HepG2 (cell line): ENCODE results near the gene MVB12A. TPM values are rescaled to one million over a fixed set of nuclear protein-coding genes. Genes with fewer than 3 reads are reported as not detected.
A peak's percentile ranks its signal among the peaks of the same experiment; 100 is the strongest.

ENCODE experiments used
- BRD4 ChIP-seq: sonication (generic); formaldehyde crosslinking; IDR thresholded peaks from 2 replicates; pipeline ENCODE4 v1.4.0; 2020; ENCODE audit warnings: missing genetic modification reagents
- HES4 ChIP-seq: sonication (generic); formaldehyde crosslinking; IDR thresholded peaks from 2 replicates; pipeline ENCODE4 v1.9.0; 2021; ENCODE audit warnings: mild to moderate bottlenecking, missing genetic modification reagents, borderline replicate concordance
- HNRNPK ChIP-seq: fragments of 200-400 bp; formaldehyde crosslinking; IDR thresholded peaks from 2 replicates; pipeline ENCODE4 v1.6.1; 2018; ENCODE audit warnings: low read length, low read depth, moderate library complexity, mild to moderate bottlenecking; ENCODE audit not compliant: poor library complexity, severe bottlenecking
- KMT2A ChIP-seq: sonication (generic); formaldehyde crosslinking; IDR thresholded peaks from 2 replicates; pipeline ENCODE4 v1.4.0; 2020; ENCODE audit warnings: missing genetic modification reagents
- MBD4 ChIP-seq: IDR thresholded peaks from 2 replicates; pipeline ENCODE4 v1.6.1; 2012; ENCODE audit warnings: low read length, inconsistent platforms, borderline replicate concordance
- MIER3 ChIP-seq: IDR thresholded peaks from 2 replicates; pipeline ENCODE4 v1.6.1; 2016; ENCODE audit warnings: missing compliant biosample characterization, borderline replicate concordance
- MTF2 ChIP-seq: sonication (generic); formaldehyde crosslinking; IDR thresholded peaks from 2 replicates; pipeline ENCODE4 v1.5.0; 2020; ENCODE audit warnings: missing genetic modification reagents, borderline replicate concordance
- NFATC3 ChIP-seq: sonication (generic); formaldehyde crosslinking; IDR thresholded peaks from 2 replicates; pipeline ENCODE4 v1.5.1; 2020; ENCODE audit warnings: mild to moderate bottlenecking, missing genetic modification reagents
- NFYB ChIP-seq: sonication (generic); formaldehyde crosslinking; IDR thresholded peaks from 2 replicates; pipeline ENCODE4 v1.4.0; 2020; ENCODE audit warnings: missing genetic modification reagents
- NFYC ChIP-seq: IDR thresholded peaks from 2 replicates; pipeline ENCODE4 v1.6.1; 2016; ENCODE audit warnings: missing genetic modification reagents, missing compliant biosample characterization
- PHF20 ChIP-seq: sonication (generic); formaldehyde crosslinking; IDR thresholded peaks from 2 replicates; pipeline ENCODE4 v1.5.0; 2020; ENCODE audit warnings: mild to moderate bottlenecking, missing genetic modification reagents
- RAD21 ChIP-seq: fragments of 450-650 bp; formaldehyde crosslinking; IDR thresholded peaks from 2 replicates; pipeline ENCODE4 v1.5.0; 2020; ENCODE audit warnings: mild to moderate bottlenecking
- RELA ChIP-seq: sonication (generic); formaldehyde crosslinking; IDR thresholded peaks from 2 replicates; pipeline ENCODE4 v1.4.0; 2020; ENCODE audit warnings: missing genetic modification reagents
- RFXAP ChIP-seq: sonication (generic); formaldehyde crosslinking; IDR thresholded peaks from 2 replicates; pipeline ENCODE4 v1.4.0; 2020; ENCODE audit warnings: missing genetic modification reagents, borderline replicate concordance
- SMAD1 ChIP-seq: sonication (generic); formaldehyde crosslinking; IDR thresholded peaks from 2 replicates; pipeline ENCODE4 v1.4.0; 2020; ENCODE audit warnings: missing genetic modification reagents, low read depth, mild to moderate bottlenecking, borderline replicate concordance
- SMC3 ChIP-seq: IDR thresholded peaks from 2 replicates; pipeline ENCODE4 v1.6.1; 2011; ENCODE audit warnings: low read length, improper control_type of control experiment
- STAG1 ChIP-seq: sonication (generic); formaldehyde crosslinking; IDR thresholded peaks from 2 replicates; pipeline ENCODE4 v1.4.0; 2020; ENCODE audit warnings: missing genetic modification reagents
- ZBTB42 ChIP-seq: sonication (generic); formaldehyde crosslinking; IDR thresholded peaks from 2 replicates; pipeline ENCODE4 v1.5.0; 2020; ENCODE audit warnings: mild to moderate bottlenecking, missing genetic modification reagents
- ZKSCAN8 ChIP-seq: IDR thresholded peaks from 2 replicates; pipeline ENCODE4 v1.6.1; 2016; ENCODE audit warnings: borderline replicate concordance, missing genetic modification reagents, missing compliant biosample characterization
- ZNF207 ChIP-seq: fragments of 450-650 bp; IDR thresholded peaks from 2 replicates; pipeline ENCODE4 v1.6.1; 2016; ENCODE audit warnings: antibody characterized with exemption, borderline replicate concordance
- ZNF30 ChIP-seq: sonication (generic); formaldehyde crosslinking; IDR thresholded peaks from 2 replicates; pipeline ENCODE4 v1.5.0; 2020; ENCODE audit warnings: mild to moderate bottlenecking, missing genetic modification reagents
- ZNF350 ChIP-seq: sonication (generic); formaldehyde crosslinking; IDR thresholded peaks from 2 replicates; pipeline ENCODE4 v1.4.0; 2020; ENCODE audit warnings: mild to moderate bottlenecking, low read depth, missing genetic modification reagents, borderline replicate concordance
- ZNF713 ChIP-seq: sonication (generic); formaldehyde crosslinking; IDR thresholded peaks from 2 replicates; pipeline ENCODE4 v1.4.0; 2020; ENCODE audit warnings: mild to moderate bottlenecking, missing genetic modification reagents
- ZNF781 ChIP-seq: sonication (generic); formaldehyde crosslinking; IDR thresholded peaks from 2 replicates; pipeline ENCODE4 v1.5.1; 2020; ENCODE audit warnings: borderline replicate concordance, mild to moderate bottlenecking, missing genetic modification reagents; ENCODE audit errors: not compliant biosample characterization
- polyA plus RNA-seq, 8 experiments: library from polyadenylated mRNA; depleted of rRNA in 3 of 8; stranded (reverse) in 7 of 8; unstranded in 1 of 8; fragments of >200 nt; fragmentation: Illumina TruSeq in 4 of 8; extraction: Trizol in 4 of 8; gene quantifications; 2 replicates each; pipeline versions ENCODE4 v1.2.1 to v1.2.3, GENCODE V29; 2011 to 2016; ENCODE audit warnings: low read depth in 4 of 8, missing spikeins in 1 of 8, mixed read lengths in 1 of 8; ENCODE audit not compliant: insufficient read depth in 1 of 8
- total RNA-seq, 5 experiments: library from RNA; depleted of rRNA; stranded (reverse); fragments of >200 nt; fragmentation: Illumina TruSeq; extraction: Trizol; gene quantifications; 2 replicates each; pipeline ENCODE4 v1.2.3, GENCODE V29; 2016; ENCODE audit warnings: low read depth in 1 of 5
- TF ChIP-seq, protein P1 (sequence below): sonication (generic); formaldehyde crosslinking; IDR thresholded peaks from 2 replicates; pipeline ENCODE4 v1.8.1; 2023; ENCODE audit warnings: mild to moderate bottlenecking, missing genetic modification reagents
- TF ChIP-seq, protein P2 (sequence below): sonication (generic); IDR thresholded peaks from 2 replicates; pipeline ENCODE4 v1.6.1; 2016; ENCODE audit warnings: low read depth, borderline replicate concordance
- TF ChIP-seq, protein P3 (sequence below): IDR thresholded peaks from 2 replicates; pipeline ENCODE4 v1.6.1; 2018; ENCODE audit warnings: missing genetic modification reagents

Gene MVB12A
- total and polyA plus RNA-seq, 2 of the 13 experiments (the other 11 are each of a cell fraction or from before 2014, with no cell fraction given): 35.7 to 36.1 TPM

DNA sequence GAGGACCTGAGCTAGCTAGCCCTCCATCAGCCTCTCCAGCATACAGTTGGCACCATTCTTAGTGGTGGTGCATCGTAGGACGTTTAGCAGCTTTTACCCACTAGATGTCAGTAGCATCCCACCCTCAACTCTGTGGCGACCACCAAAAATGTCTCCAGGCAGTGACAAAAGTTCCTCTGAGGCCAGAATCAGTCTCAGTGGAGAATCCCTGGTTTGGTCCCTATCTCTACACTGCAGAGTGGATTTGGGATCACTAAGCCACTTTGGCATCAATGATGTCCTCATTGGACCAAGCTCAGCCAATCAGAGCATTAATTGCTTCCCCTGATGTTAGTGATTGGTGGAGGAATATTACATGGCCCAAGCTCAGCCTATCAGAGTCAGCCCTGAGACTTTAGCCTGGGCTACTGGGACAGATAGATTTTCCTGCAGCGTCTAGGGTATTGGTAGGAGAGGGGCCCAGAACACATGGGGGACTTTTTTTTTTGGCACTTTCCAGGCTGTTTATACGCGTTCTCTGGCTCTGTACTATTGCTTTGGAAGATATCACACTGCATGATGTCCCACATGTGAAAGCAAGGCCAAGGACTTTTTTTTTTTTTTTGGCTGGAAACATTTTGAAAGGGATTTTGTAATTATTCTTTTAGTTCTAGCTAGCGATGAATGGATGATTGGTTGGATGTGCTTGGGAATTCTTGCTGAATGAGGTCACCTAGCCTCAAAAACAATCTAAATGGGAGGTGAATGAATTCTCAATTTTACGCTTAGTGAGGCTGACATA is 21.6 kb downstream of the MVB12A start (continued):
- TF ChIP-seq, protein P1, sequence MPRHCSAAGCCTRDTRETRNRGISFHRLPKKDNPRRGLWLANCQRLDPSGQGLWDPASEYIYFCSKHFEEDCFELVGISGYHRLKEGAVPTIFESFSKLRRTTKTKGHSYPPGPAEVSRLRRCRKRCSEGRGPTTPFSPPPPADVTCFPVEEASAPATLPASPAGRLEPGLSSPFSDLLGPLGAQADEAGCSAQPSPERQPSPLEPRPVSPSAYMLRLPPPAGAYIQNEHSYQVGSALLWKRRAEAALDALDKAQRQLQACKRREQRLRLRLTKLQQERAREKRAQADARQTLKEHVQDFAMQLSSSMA (CRISPR knock-in tag): no peak
- no peak for TF ChIP-seq HNRNPK
- TF ChIP-seq, protein P2, sequence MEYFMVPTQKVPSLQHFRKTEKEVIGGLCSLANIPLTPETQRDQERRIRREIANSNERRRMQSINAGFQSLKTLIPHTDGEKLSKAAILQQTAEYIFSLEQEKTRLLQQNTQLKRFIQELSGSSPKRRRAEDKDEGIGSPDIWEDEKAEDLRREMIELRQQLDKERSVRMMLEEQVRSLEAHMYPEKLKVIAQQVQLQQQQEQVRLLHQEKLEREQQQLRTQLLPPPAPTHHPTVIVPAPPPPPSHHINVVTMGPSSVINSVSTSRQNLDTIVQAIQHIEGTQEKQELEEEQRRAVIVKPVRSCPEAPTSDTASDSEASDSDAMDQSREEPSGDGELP: no peak
- TF ChIP-seq KMT2A: no peak
- TF ChIP-seq ZBTB42 (CRISPR knock-in tag): no peak
- no peak for TF ChIP-seq ZNF781 (CRISPR knock-in tag)
- no peak for TF ChIP-seq MIER3 (CRISPR knock-in tag)
- no peak for TF ChIP-seq SMAD1 (CRISPR knock-in tag)
- no peak for TF ChIP-seq PHF20
- no peak for TF ChIP-seq ZNF350 (CRISPR knock-in tag)
- TF ChIP-seq, protein P3, sequence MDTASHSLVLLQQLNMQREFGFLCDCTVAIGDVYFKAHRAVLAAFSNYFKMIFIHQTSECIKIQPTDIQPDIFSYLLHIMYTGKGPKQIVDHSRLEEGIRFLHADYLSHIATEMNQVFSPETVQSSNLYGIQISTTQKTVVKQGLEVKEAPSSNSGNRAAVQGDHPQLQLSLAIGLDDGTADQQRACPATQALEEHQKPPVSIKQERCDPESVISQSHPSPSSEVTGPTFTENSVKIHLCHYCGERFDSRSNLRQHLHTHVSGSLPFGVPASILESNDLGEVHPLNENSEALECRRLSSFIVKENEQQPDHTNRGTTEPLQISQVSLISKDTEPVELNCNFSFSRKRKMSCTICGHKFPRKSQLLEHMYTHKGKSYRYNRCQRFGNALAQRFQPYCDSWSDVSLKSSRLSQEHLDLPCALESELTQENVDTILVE (CRISPR knock-in tag): no peak
- no peak for TF ChIP-seq HES4 (CRISPR knock-in tag)
- TF ChIP-seq MTF2 (CRISPR knock-in tag): no peak
- TF ChIP-seq STAG1 (CRISPR knock-in tag): peak; percentile 74
- peak; percentile 73 for TF ChIP-seq NFYC
- peak; percentile 36; the same call in 1 of the 2 replicates for TF ChIP-seq SMC3
- TF ChIP-seq RAD21: peak; percentile 44; the same call in 1 of the 2 replicates
- peak; percentile 78 for TF ChIP-seq NFYB (CRISPR knock-in tag)
- no peak for TF ChIP-seq ZNF30 (CRISPR knock-in tag)
- TF ChIP-seq RELA: no peak
- TF ChIP-seq ZNF207: no peak
- no peak for TF ChIP-seq MBD4
- TF ChIP-seq NFATC3 (CRISPR knock-in tag): no peak
- TF ChIP-seq ZNF713: no peak
- no peak for TF ChIP-seq RFXAP (CRISPR knock-in tag)
- peak; percentile 75; the same call in 1 of the 2 replicates for TF ChIP-seq ZKSCAN8 (CRISPR knock-in tag)
- TF ChIP-seq BRD4: no peak
